ENCODE data around the gene LCN6.

- TF ChIP-seq, protein P1, sequence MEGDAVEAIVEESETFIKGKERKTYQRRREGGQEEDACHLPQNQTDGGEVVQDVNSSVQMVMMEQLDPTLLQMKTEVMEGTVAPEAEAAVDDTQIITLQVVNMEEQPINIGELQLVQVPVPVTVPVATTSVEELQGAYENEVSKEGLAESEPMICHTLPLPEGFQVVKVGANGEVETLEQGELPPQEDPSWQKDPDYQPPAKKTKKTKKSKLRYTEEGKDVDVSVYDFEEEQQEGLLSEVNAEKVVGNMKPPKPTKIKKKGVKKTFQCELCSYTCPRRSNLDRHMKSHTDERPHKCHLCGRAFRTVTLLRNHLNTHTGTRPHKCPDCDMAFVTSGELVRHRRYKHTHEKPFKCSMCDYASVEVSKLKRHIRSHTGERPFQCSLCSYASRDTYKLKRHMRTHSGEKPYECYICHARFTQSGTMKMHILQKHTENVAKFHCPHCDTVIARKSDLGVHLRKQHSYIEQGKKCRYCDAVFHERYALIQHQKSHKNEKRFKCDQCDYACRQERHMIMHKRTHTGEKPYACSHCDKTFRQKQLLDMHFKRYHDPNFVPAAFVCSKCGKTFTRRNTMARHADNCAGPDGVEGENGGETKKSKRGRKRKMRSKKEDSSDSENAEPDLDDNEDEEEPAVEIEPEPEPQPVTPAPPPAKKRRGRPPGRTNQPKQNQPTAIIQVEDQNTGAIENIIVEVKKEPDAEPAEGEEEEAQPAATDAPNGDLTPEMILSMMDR (IDR thresholded peaks at IDR 0.05) = no peak
- TF ChIP-seq POLR2A (IDR thresholded peaks at IDR 0.05) = no peak
These were observed 26.9 kb upstream of the LCN6 start for GRCh38 chr9:136775191-136775590.
